ENCODE results near the gene ELL3.
A peak's percentile ranks its signal among the peaks of the same experiment; 100 is the strongest.

ELL3 gene

GRCh38 chr15:43800286-43801141 is 23.7 kb upstream of the ELL3 start, which contains the start of gene HYPK:
Gene HYPK (plus strand): TSS chr15:43800599. CDS start chr15:43800623, 24 bp downstream.
- H3K36me3 ChIP-seq (ENCODE audit: control insufficient read depth, insufficient read depth, low read length) = peaks cover 15% of the 10 kb centered on the region; the same call in 1 of the 2 replicates
- H3K27me3 ChIP-seq (ENCODE audit: control insufficient read depth, insufficient read depth, low read length) = no peaks in the 10 kb centered on the region
- no peak for DNase-seq (ENCODE audit: low read depth, low spot score)
- peak within 1 kb of the TSS; percentile 56 for H3K4me3 ChIP-seq (ENCODE audit: low read length)
- H3K4me1 ChIP-seq (ENCODE audit: control insufficient read depth, insufficient read depth, low read length) = peaks cover 6% of the 10 kb centered on the region; the same call in 1 of the 2 replicates
- WGBS (ENCODE audit: insufficient coverage, insufficient read length) = no CpG with 5 or more reads among the region's 44 CpGs
- no peaks in the 10 kb centered on the region for H3K9me3 ChIP-seq (ENCODE audit: control insufficient read depth, insufficient read depth, low read length)
- no peak within 1 kb of the TSS for H3K27ac ChIP-seq (ENCODE audit: low read length)

DNA sequence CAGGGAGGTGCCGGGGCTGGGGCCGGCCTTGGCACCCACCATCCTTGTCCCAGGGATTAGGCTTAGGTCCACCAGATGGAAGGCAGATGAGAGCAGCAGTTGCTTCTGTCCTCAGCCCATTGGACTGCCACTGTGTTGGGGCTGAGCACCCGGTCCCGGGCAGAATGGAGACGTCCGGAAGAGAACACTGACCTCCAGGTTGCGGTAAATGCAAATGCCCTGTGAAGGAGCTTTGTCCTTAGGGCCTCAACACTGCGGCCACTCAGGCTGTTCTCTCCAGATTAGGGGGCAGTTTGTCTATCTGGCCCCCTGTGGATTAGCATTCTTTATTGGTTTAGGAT is 23.1 kb upstream of the ELL3 start, which contains the start of gene SERINC4:
Gene SERINC4, minus strand, starts transcription at position 276 of the 341 bp plus-strand sequence. Its CDS starts 234 bp downstream, at position 42.
- no peak for DNase-seq (ENCODE audit: low read depth, low spot score)
- peaks cover 17% of the 10 kb centered on the region; the same call in 1 of the 2 replicates for H3K36me3 ChIP-seq (ENCODE audit: control insufficient read depth, insufficient read depth, low read length)
- WGBS (ENCODE audit: insufficient coverage, insufficient read length) = no CpG with 5 or more reads among the region's 8 CpGs
- peaks cover 10% of the 10 kb centered on the region; the same call in 1 of the 2 replicates for H3K4me1 ChIP-seq (ENCODE audit: control insufficient read depth, insufficient read depth, low read length)
- no peaks in the 10 kb centered on the region for H3K9me3 ChIP-seq (ENCODE audit: control insufficient read depth, insufficient read depth, low read length)
- H3K27me3 ChIP-seq (ENCODE audit: control insufficient read depth, insufficient read depth, low read length) = no peaks in the 10 kb centered on the region
- peak within 1 kb of the TSS; percentile 56 for H3K4me3 ChIP-seq (ENCODE audit: low read length)
- H3K27ac ChIP-seq (ENCODE audit: low read length) = no peak within 1 kb of the TSS

DNA sequence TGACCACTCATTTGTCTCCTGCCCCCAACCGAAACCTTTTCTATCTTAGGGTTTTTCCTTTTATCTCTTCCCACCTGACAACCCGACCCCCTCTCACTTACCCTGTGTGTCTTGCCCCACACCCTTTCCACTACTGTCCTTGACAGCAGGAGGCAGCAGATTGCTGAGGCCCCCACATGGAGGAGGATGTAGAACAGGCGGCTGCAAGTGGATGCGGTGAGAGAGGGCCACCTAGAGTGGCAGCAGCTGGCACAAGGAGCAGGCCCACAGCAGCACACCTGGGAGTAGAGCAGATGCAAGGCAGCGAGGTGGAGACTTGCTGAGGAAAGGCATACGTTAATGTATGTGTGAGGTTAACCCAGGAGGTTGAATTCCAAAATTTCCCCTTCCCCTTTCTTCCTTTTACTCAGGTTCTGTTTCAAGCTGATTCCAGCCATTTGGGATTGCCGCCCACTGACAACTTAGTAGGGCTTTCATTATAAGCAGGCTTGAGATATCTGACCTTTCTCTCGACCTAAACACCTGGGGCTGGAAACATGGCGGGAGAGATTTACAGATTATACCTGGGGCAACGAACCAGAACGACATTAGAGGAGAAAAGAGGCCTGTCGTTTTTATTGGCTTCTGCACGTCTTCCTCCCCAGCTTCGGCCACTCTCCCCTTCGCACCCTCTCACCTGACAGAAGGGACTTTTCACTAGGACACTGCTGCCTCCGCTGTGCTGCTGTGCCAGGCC is 22.6 kb upstream of the ELL3 start:
- no peak overlapping the region for H3K27ac ChIP-seq (ENCODE audit: low read length)
- H3K36me3 ChIP-seq (ENCODE audit: control insufficient read depth, insufficient read depth, low read length) = peaks cover 17% of the 10 kb centered on the region; the same call in 1 of the 2 replicates
- no peak overlapping the region for H3K4me3 ChIP-seq (ENCODE audit: low read length)
- no peaks in the 10 kb centered on the region for H3K9me3 ChIP-seq (ENCODE audit: control insufficient read depth, insufficient read depth, low read length)
- DNase-seq (ENCODE audit: low read depth, low spot score) = no peak
- peaks cover 13% of the 10 kb centered on the region; the same call in 1 of the 2 replicates for H3K4me1 ChIP-seq (ENCODE audit: control insufficient read depth, insufficient read depth, low read length)
- no CpG with 5 or more reads among the region's 16 CpGs for WGBS (ENCODE audit: insufficient coverage, insufficient read length)
- H3K27me3 ChIP-seq (ENCODE audit: control insufficient read depth, insufficient read depth, low read length) = no peaks in the 10 kb centered on the region

DNA sequence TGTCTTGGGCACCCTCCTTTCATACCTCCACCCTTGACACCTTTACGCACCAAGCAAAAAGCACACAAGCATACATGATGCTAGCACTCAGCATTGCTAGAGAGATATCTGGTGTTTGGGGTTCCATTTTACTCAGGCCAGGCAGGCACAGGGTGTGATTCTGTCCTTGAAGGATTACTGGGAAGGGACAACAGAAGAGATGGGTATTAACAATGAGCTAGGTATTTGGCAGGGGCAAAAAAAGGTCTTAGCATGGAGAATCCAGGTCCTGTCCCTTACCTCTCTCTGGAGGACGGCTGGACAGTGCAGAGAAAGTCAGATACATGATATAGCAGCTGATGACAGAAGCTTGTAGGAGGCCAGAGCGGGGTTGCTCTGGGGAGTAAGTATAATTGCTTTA is 19.8 kb upstream of the ELL3 start:
- DNase-seq (ENCODE audit: low read depth, low spot score) = no peak
- Histone ChIP-seq H3K27me3 (ENCODE audit: control insufficient read depth, insufficient read depth, low read length) (no peaks in the 10 kb centered on the region), H3K36me3 (ENCODE audit: control insufficient read depth, insufficient read depth, low read length) (peaks cover 23% of the 10 kb centered on the region), H3K4me3 (ENCODE audit: low read length) (no peak overlapping the region), H3K27ac (ENCODE audit: low read length) (no peak overlapping the region), H3K4me1 (ENCODE audit: control insufficient read depth, insufficient read depth, low read length) (peaks cover 17% of the 10 kb centered on the region; the same call in 1 of the 2 replicates), H3K9me3 (ENCODE audit: control insufficient read depth, insufficient read depth, low read length) (no peaks in the 10 kb centered on the region)
- WGBS (ENCODE audit: insufficient coverage, insufficient read length) = no CpG with 5 or more reads among the region's 3 CpGs

- H3K27me3 ChIP-seq (ENCODE audit: control insufficient read depth, insufficient read depth, low read length) = no peaks in the 10 kb centered on the region
- no peak for DNase-seq (ENCODE audit: low read depth, low spot score)
- no peak overlapping the region for H3K27ac ChIP-seq (ENCODE audit: low read length)
- H3K4me1 ChIP-seq (ENCODE audit: control insufficient read depth, insufficient read depth, low read length) = peaks cover 17% of the 10 kb centered on the region; the same call in 1 of the 2 replicates
- no peak overlapping the region for H3K4me3 ChIP-seq (ENCODE audit: low read length)
- no peaks in the 10 kb centered on the region for H3K9me3 ChIP-seq (ENCODE audit: control insufficient read depth, insufficient read depth, low read length)
- H3K36me3 ChIP-seq (ENCODE audit: control insufficient read depth, insufficient read depth, low read length) = peaks cover 23% of the 10 kb centered on the region
These were observed 19.2 kb upstream of the ELL3 start for GRCh38 chr15:43795997-43796396.

- DNase-seq (ENCODE audit: low read depth, low spot score) = no peak
- no peaks in the 10 kb centered on the region for H3K9me3 ChIP-seq (ENCODE audit: control insufficient read depth, insufficient read depth, low read length)
- H3K27me3 ChIP-seq (ENCODE audit: control insufficient read depth, insufficient read depth, low read length) = no peaks in the 10 kb centered on the region
- peaks cover 16% of the 10 kb centered on the region; the same call in 1 of the 2 replicates for H3K4me1 ChIP-seq (ENCODE audit: control insufficient read depth, insufficient read depth, low read length)
- H3K36me3 ChIP-seq (ENCODE audit: control insufficient read depth, insufficient read depth, low read length) = peaks cover 23% of the 10 kb centered on the region
- no CpG with 5 or more reads among the region's 2 CpGs for WGBS (ENCODE audit: insufficient coverage, insufficient read length)
- H3K4me3 ChIP-seq (ENCODE audit: low read length) = no peak overlapping the region
- no peak overlapping the region for H3K27ac ChIP-seq (ENCODE audit: low read length)
These were observed 18.4 kb upstream of the ELL3 start for GRCh38 chr15:43795197-43795596.

GRCh38 chr15:43794269-43795037 is 17.7 kb upstream of the ELL3 start:
- no CpG with 5 or more reads among the region's 9 CpGs for WGBS (ENCODE audit: insufficient coverage, insufficient read length)
- no peak overlapping the region for H3K4me3 ChIP-seq (ENCODE audit: low read length)
- no peaks in the 10 kb centered on the region for H3K9me3 ChIP-seq (ENCODE audit: control insufficient read depth, insufficient read depth, low read length)
- peaks cover 12% of the 10 kb centered on the region; the same call in 1 of the 2 replicates for H3K4me1 ChIP-seq (ENCODE audit: control insufficient read depth, insufficient read depth, low read length)
- no peak for DNase-seq (ENCODE audit: low read depth, low spot score)
- peaks cover 23% of the 10 kb centered on the region for H3K36me3 ChIP-seq (ENCODE audit: control insufficient read depth, insufficient read depth, low read length)
- H3K27me3 ChIP-seq (ENCODE audit: control insufficient read depth, insufficient read depth, low read length) = no peaks in the 10 kb centered on the region
- no peak overlapping the region for H3K27ac ChIP-seq (ENCODE audit: low read length)

GRCh38 chr15:43793647-43794046 is 16.9 kb upstream of the ELL3 start:
- no peak overlapping the region for H3K27ac ChIP-seq (ENCODE audit: low read length)
- H3K4me1 ChIP-seq (ENCODE audit: control insufficient read depth, insufficient read depth, low read length) = peaks cover 11% of the 10 kb centered on the region; the same call in 1 of the 2 replicates
- H3K4me3 ChIP-seq (ENCODE audit: low read length) = no peak overlapping the region
- DNase-seq (ENCODE audit: low read depth, low spot score) = no peak
- no CpG with 5 or more reads among the region's 10 CpGs for WGBS (ENCODE audit: insufficient coverage, insufficient read length)
- peaks cover 17% of the 10 kb centered on the region for H3K36me3 ChIP-seq (ENCODE audit: control insufficient read depth, insufficient read depth, low read length)
- no peaks in the 10 kb centered on the region for H3K9me3 ChIP-seq (ENCODE audit: control insufficient read depth, insufficient read depth, low read length)
- no peaks in the 10 kb centered on the region for H3K27me3 ChIP-seq (ENCODE audit: control insufficient read depth, insufficient read depth, low read length)

DNA sequence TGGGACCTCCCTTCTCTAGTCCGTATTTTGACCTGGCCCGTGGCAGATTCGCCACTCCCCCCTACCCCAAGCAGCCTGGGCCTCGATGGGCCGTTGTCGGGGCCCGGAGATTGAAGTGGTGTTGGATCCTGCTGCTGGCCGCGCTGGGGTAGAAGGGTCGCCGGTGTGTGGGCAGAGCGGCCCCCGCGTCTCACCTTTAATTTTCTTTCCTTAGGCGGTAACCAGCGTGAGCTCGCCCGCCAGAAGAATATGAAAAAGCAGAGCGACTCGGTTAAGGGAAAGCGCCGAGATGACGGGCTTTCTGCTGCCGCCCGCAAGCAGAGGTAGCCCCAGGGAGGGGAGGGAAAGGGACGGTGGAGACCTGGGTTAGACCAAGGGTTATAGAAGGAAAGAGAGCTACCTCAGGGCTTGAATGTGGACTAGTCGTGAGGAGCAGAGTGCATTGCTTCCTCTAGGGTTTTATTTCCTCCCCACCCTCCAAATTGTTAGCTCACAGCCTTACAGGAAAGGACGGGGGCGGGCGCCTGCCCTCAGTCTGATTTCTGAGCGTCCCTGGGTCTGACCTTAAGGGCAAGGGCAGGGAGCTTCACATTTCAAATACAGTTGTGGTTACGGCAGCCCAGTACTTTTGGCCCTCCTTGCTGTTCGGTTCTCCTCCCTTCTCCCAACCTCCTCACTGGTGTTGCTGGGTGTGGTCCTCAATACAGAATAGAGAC is 16.2 kb upstream of the ELL3 start:
- no peak for DNase-seq (ENCODE audit: low read depth, low spot score)
- peak overlapping the region; percentile 84 for H3K4me3 ChIP-seq (ENCODE audit: low read length)
- no CpG with 5 or more reads among the region's 33 CpGs for WGBS (ENCODE audit: insufficient coverage, insufficient read length)
- peaks cover 11% of the 10 kb centered on the region; the same call in 1 of the 2 replicates for H3K4me1 ChIP-seq (ENCODE audit: control insufficient read depth, insufficient read depth, low read length)
- no peaks in the 10 kb centered on the region for H3K9me3 ChIP-seq (ENCODE audit: control insufficient read depth, insufficient read depth, low read length)
- peaks cover 17% of the 10 kb centered on the region for H3K36me3 ChIP-seq (ENCODE audit: control insufficient read depth, insufficient read depth, low read length)
- no peak overlapping the region for H3K27ac ChIP-seq (ENCODE audit: low read length)
- no peaks in the 10 kb centered on the region for H3K27me3 ChIP-seq (ENCODE audit: control insufficient read depth, insufficient read depth, low read length)
